ENCODE data around the gene GRM7. TPM values are rescaled to one million over a fixed set of nuclear protein-coding genes. Genes with fewer than 3 reads are reported as not detected.

GRM7 gene
- total and polyA plus RNA-seq, 4 donors: 0.08 to 0.33 TPM; not detected in 2

- Histone ChIP-seq H3K4me3 (ENCODE audit: low read depth in 1 of 3, low read length in 3 of 3) (no peak overlapping the region), H3K4me1 (ENCODE audit: control insufficient read depth in 4 of 4, insufficient read depth in 4 of 4, low read length in 3 of 4) (no peaks in the 10 kb centered on the region), H3K36me3 (ENCODE audit: control insufficient read depth in 4 of 4, insufficient read depth in 3 of 4, low read depth in 1 of 4, low read length in 3 of 4) (no peaks in the 10 kb centered on the region), H3K27ac (ENCODE audit: low read depth in 1 of 2, low read length in 2 of 2) (no peak overlapping the region), H3K9me3 (ENCODE audit: control insufficient read depth in 4 of 4, low read length in 3 of 4) (no peaks in the 10 kb centered on the region), H3K27me3 (ENCODE audit: control insufficient read depth in 4 of 4, insufficient read depth in 4 of 4, low read length in 3 of 4) (no peaks in the 10 kb centered on the region), H3K9ac (ENCODE audit: low read depth in 1 of 2, low read length in 2 of 2) (no peak overlapping the region)
- WGBS: 79% methylated on average over 5 of the region's 5 CpGs
- TF ChIP-seq RAD21 (IDR thresholded peaks at IDR 0.05) (no peak), HNF4A (conservative IDR thresholded peaks at IDR 0.05) (no peak), ATF3 (IDR thresholded peaks at IDR 0.05) (no peak), SP1 (IDR thresholded peaks at IDR 0.05) (no peak), REST (IDR thresholded peaks at IDR 0.05) (no peak), NR2F2 (IDR thresholded peaks at IDR 0.05) (no peak), RXRA (IDR thresholded peaks at IDR 0.05) (no peak), TAF1 (conservative IDR thresholded peaks at IDR 0.05) (no peak), FOXA2 (IDR thresholded peaks at IDR 0.05) (no peak), CTCF (IDR thresholded peaks at IDR 0.05; ENCODE audit: low read depth, low read length, missing input control) (no peak), FOXA1 (IDR thresholded peaks at IDR 0.05) (no peak), MAX (IDR thresholded peaks at IDR 0.05) (no peak), JUND (IDR thresholded peaks at IDR 0.05) (no peak), GABPA (IDR thresholded peaks at IDR 0.05 in 1 of 2, conservative IDR thresholded peaks at IDR 0.05 in 1 of 2) (no peak), YY1 (IDR thresholded peaks at IDR 0.05) (no peak), ZBTB33 (IDR thresholded peaks at IDR 0.05) (no peak), HNF4G (IDR thresholded peaks at IDR 0.05) (no peak), EGR1 (IDR thresholded peaks at IDR 0.05; ENCODE audit: low read depth in 2 of 2) (no peak)
- DNase-seq (ENCODE audit: low spot score): no peak
Observed at GRCh38 chr3:7721869-7722268, 861.0 kb downstream of the GRM7 start.

Data from liver (tissue), 9 donors.